HepG2 (cell line): ENCODE data around the gene KCNH1. TPM values are rescaled to one million over a fixed set of nuclear protein-coding genes. Genes with fewer than 3 reads are reported as not detected.

Experiments used
- ZNF33B ChIP-seq: sonication (generic); formaldehyde crosslinking; IDR thresholded peaks from 2 replicates; pipeline ENCODE4 v1.5.1; 2020; ENCODE audit warnings: mild to moderate bottlenecking, missing genetic modification reagents
- ZSCAN29 ChIP-seq: sonication (generic); formaldehyde crosslinking; conservative IDR thresholded peaks from 2 replicates; pipeline ENCODE4 v1.4.0; 2020; ENCODE audit warnings: mild to moderate bottlenecking, missing genetic modification reagents
- polyA plus RNA-seq, 8 experiments: library from polyadenylated mRNA; depleted of rRNA in 3 of 8; stranded (reverse) in 7 of 8; unstranded in 1 of 8; fragments of >200 nt; fragmentation: Illumina TruSeq in 4 of 8; extraction: Trizol in 4 of 8; gene quantifications; 2 replicates each; pipeline versions ENCODE4 v1.2.1 to v1.2.3, GENCODE V29; 2011 to 2016; ENCODE audit warnings: low read depth in 4 of 8, missing spikeins in 1 of 8, mixed read lengths in 1 of 8; ENCODE audit not compliant: insufficient read depth in 1 of 8
- total RNA-seq, 5 experiments: library from RNA; depleted of rRNA; stranded (reverse); fragments of >200 nt; fragmentation: Illumina TruSeq; extraction: Trizol; gene quantifications; 2 replicates each; pipeline ENCODE4 v1.2.3, GENCODE V29; 2016; ENCODE audit warnings: low read depth in 1 of 5
- TF ChIP-seq, protein P1 (sequence below): IDR thresholded peaks from 2 replicates; pipeline ENCODE4 v1.6.1; 2016; ENCODE audit warnings: low read depth
- TF ChIP-seq, protein P2 (sequence below): sonication (generic); formaldehyde crosslinking; IDR thresholded peaks from one replicate; pipeline ENCODE4 v1.5.1; 2020; ENCODE audit warnings: mild to moderate bottlenecking, missing genetic modification reagents; ENCODE audit errors: not compliant biosample characterization

Gene KCNH1
- total and polyA plus RNA-seq, 2 of the 13 experiments (the other 11 are each of a cell fraction or from before 2014, with no cell fraction given) = not detected

DNA sequence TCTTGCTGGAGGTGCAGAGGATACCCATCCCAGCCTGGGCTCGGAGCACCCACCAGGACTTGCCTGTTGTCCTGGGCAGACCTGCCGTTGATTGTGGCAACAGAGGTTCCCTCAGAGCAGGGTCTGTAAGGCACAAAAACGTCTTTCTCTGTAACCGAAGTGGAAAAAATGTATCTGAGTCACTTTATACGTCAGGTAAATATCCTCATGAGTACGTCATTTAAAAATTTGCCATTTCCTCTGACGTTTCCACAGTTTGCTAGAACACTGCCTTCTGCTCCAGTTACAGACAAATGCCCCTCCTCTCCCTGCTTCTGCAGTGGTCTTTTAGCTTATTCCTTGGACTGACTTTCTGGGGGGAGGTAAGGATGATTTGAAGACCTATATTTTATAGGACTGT is 478.4 kb downstream of the KCNH1 start (continued):
- TF ChIP-seq, protein P1, sequence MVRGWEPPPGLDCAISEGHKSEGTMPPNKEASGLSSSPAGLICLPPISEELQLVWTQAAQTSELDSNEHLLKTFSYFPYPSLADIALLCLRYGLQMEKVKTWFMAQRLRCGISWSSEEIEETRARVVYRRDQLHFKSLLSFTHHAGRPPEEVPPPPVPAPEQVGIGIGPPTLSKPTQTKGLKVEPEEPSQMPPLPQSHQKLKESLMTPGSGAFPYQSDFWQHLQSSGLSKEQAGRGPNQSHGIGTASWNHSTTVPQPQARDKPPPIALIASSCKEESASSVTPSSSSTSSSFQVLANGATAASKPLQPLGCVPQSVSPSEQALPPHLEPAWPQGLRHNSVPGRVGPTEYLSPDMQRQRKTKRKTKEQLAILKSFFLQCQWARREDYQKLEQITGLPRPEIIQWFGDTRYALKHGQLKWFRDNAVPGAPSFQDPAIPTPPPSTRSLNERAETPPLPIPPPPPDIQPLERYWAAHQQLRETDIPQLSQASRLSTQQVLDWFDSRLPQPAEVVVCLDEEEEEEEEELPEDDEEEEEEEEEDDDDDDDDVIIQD (CRISPR knock-in tag) = no peak
- TF ChIP-seq, protein P2, sequence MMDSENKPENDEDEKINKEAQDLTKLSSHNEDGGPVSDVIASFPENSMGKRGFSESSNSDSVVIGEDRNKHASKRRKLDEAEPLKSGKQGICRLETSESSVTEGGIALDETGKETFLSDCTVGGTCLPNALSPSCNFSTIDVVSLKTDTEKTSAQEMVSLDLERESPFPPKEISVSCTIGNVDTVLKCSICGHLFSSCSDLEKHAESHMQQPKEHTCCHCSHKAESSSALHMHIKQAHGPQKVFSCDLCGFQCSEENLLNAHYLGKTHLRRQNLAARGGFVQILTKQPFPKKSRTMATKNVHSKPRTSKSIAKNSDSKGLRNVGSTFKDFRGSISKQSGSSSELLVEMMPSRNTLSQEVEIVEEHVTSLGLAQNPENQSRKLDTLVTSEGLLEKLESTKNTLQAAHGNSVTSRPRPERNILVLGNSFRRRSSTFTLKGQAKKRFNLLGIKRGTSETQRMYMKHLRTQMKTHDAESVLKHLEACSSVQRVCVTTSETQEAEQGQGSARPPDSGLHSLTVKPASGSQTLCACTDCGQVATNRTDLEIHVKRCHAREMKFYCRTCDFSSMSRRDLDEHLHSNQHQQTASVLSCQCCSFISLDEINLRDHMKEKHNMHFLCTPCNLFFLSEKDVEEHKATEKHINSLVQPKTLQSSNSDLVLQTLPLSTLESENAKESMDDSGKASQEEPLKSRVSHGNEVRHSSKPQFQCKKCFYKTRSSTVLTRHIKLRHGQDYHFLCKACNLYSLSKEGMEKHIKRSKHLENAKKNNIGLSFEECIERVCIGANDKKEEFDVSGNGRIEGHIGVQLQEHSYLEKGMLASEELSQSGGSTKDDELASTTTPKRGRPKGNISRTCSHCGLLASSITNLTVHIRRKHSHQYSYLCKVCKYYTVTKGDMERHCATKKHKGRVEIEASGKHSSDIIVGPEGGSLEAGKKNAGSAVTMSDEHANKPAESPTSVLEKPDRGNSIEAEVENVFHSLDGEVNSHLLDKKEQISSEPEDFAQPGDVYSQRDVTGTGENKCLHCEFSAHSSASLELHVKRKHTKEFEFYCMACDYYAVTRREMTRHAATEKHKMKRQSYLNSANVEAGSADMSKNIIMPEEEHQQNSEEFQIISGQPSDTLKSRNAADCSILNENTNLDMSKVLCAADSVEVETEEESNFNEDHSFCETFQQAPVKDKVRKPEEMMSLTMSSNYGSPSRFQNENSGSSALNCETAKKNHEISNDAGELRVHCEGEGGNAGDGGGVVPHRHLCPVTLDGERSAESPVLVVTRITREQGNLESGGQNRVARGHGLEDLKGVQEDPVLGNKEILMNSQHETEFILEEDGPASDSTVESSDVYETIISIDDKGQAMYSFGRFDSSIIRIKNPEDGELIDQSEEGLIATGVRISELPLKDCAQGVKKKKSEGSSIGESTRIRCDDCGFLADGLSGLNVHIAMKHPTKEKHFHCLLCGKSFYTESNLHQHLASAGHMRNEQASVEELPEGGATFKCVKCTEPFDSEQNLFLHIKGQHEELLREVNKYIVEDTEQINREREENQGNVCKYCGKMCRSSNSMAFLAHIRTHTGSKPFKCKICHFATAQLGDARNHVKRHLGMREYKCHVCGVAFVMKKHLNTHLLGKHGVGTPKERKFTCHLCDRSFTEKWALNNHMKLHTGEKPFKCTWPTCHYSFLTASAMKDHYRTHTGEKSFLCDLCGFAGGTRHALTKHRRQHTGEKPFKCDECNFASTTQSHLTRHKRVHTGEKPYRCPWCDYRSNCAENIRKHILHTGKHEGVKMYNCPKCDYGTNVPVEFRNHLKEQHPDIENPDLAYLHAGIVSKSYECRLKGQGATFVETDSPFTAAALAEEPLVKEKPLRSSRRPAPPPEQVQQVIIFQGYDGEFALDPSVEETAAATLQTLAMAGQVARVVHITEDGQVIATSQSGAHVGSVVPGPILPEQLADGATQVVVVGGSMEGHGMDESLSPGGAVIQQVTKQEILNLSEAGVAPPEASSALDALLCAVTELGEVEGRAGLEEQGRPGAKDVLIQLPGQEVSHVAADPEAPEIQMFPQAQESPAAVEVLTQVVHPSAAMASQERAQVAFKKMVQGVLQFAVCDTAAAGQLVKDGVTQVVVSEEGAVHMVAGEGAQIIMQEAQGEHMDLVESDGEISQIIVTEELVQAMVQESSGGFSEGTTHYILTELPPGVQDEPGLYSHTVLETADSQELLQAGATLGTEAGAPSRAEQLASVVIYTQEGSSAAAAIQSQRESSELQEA (CRISPR knock-in tag) = no peak
- TF ChIP-seq ZSCAN29 (CRISPR knock-in tag) (no peak), ZNF33B (CRISPR knock-in tag) (no peak)
- TF ChIP-seq, all 625 proteins: peak for 0
